GM12878 (cell line): ENCODE measurements around the gene RPIA.

Source experiments
- BRCA1 ChIP-seq: IDR thresholded peaks from 2 replicates; pipeline ENCODE4 v1.6.1; 2011; ENCODE audit warnings: low read depth, low read length, improper control_type of control experiment
- CHD2 ChIP-seq: IDR thresholded peaks from 2 replicates; pipeline ENCODE4 v1.6.1; 2011; ENCODE audit warnings: low read depth, low read length, improper control_type of control experiment, borderline replicate concordance
- CTCF ChIP-seq, 3 experiments: IDR thresholded peaks in 2 of 3; conservative IDR thresholded peaks in 1 of 3; 2 replicates each; pipeline ENCODE4 v1.5.1; 2011; ENCODE audit warnings: low read depth in 3 of 3, low read length in 3 of 3, mild to moderate bottlenecking in 3 of 3, control low read depth in 2 of 3, moderate library complexity in 2 of 3, inconsistent platforms in 1 of 3, mixed read lengths in 1 of 3; ENCODE audit not compliant: control insufficient read depth in 2 of 3, insufficient read depth in 1 of 3; ENCODE audit errors: extremely low read depth in 1 of 3
- ESRRA ChIP-seq: IDR thresholded peaks from 2 replicates; pipeline ENCODE4 v1.6.1; 2012; ENCODE audit warnings: mild to moderate bottlenecking, low read length, improper control_type of control experiment
- IRF4 ChIP-seq: IDR thresholded peaks from 2 replicates; pipeline ENCODE4 v1.6.1; 2011; ENCODE audit warnings: low read depth, low read length
- POLR2A ChIP-seq: IDR thresholded peaks from 2 replicates; pipeline ENCODE4 v1.6.1; 2011; ENCODE audit warnings: low read depth, mild to moderate bottlenecking, low read length
- POLR2AphosphoS2 ChIP-seq: IDR thresholded peaks from 2 replicates; pipeline ENCODE4 v1.6.1; 2011; ENCODE audit warnings: low read depth, mild to moderate bottlenecking, low read length, improper control_type of control experiment, moderate library complexity
- RFX5 ChIP-seq: IDR thresholded peaks from 2 replicates; pipeline ENCODE4 v1.6.1; 2011; ENCODE audit warnings: low read depth, low read length, improper control_type of control experiment
- USF2 ChIP-seq: IDR thresholded peaks from 2 replicates; pipeline ENCODE4 v1.6.1; 2011; ENCODE audit warnings: low read depth, low read length, improper control_type of control experiment, borderline replicate concordance
- ZBTB40 ChIP-seq: fragments of 450-650 bp; IDR thresholded peaks from 2 replicates; pipeline ENCODE4 v1.6.1; 2016; ENCODE audit warnings: mild to moderate bottlenecking, moderate library complexity, borderline replicate concordance

GRCh38 chr2:88667219-88667618 is 24.3 kb upstream of the RPIA start:
- TF ChIP-seq POLR2A (no peak), USF2 (no peak), CTCF (IDR thresholded peaks at IDR 0.05 in 2 of 3, conservative IDR thresholded peaks at IDR 0.05 in 1 of 3; ENCODE audit: control insufficient read depth in 2 of 3, extremely low read depth in 1 of 3, insufficient read depth in 1 of 3, low read depth in 3 of 3, low read length in 3 of 3) (no peak), RFX5 (no peak), IRF4 (no peak), CHD2 (no peak), ZBTB40 (no peak), ESRRA (no peak), POLR2AphosphoS2 (no peak), BRCA1 (no peak)
